ENCODE results near the gene KLF6. TPM values are rescaled to one million over a fixed set of nuclear protein-coding genes. Genes with fewer than 3 reads are reported as not detected.
A peak's percentile ranks its signal among the peaks of the same experiment; 100 is the strongest.

Gene KLF6
- total RNA-seq, 2 experiments from 2014 or later = 851 to 874 TPM

DNA sequence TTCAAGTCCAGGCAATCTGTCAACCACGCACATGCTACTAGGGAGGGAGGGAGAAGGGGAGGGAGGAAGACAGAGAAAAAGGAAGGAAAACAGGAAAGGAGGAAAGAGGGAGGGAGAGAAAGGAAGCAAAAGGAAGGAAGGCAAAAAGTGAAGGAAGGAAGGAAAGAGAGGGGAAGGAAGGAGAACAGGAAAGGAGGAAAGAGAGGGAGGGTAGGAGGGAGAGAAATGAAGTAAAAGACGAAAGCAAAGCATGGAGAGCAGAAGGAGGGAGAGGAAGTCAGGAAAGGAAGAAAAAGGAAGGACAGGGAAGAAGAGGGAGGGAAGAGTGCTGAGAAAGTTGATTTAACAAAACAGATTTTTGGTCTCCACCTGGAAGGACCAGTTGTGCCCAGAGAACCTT lies 25.6 kb downstream of the KLF6 start:
- no peak overlapping the region for H3K4me3 Mint-ChIP-seq
- no peak overlapping the region for H3K4me3 ChIP-seq (ENCODE audit: low read length)
- H3K27me3 Mint-ChIP-seq = no peaks in the 10 kb centered on the region
- H3K4me1 Mint-ChIP-seq (ENCODE audit: low read depth) = peaks cover 53% of the 10 kb centered on the region
- TF ChIP-seq, protein P1, sequence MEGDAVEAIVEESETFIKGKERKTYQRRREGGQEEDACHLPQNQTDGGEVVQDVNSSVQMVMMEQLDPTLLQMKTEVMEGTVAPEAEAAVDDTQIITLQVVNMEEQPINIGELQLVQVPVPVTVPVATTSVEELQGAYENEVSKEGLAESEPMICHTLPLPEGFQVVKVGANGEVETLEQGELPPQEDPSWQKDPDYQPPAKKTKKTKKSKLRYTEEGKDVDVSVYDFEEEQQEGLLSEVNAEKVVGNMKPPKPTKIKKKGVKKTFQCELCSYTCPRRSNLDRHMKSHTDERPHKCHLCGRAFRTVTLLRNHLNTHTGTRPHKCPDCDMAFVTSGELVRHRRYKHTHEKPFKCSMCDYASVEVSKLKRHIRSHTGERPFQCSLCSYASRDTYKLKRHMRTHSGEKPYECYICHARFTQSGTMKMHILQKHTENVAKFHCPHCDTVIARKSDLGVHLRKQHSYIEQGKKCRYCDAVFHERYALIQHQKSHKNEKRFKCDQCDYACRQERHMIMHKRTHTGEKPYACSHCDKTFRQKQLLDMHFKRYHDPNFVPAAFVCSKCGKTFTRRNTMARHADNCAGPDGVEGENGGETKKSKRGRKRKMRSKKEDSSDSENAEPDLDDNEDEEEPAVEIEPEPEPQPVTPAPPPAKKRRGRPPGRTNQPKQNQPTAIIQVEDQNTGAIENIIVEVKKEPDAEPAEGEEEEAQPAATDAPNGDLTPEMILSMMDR (IDR thresholded peaks at IDR 0.05) = no peak
- POLR2A ChIA-PET = no interaction called here
- CTCF ChIA-PET = interaction anchor here (2.1 kb wide), 1 partner anchor 23 kb away, joined by 6 read pairs; no protein-coding TSS in a partner anchor
- peaks cover 86% of the 10 kb centered on the region for H3K4me1 ChIP-seq (ENCODE audit: insufficient read depth, low read length)
- H3K27me3 ChIP-seq (ENCODE audit: control insufficient read depth in 1 of 2, insufficient read depth in 2 of 2, low read length in 2 of 2) = no peaks in the 10 kb centered on the region
- no peak overlapping the region for H3K27ac ChIP-seq (ENCODE audit: low read depth in 1 of 2, low read length in 2 of 2)
- no peaks in the 10 kb centered on the region for H3K36me3 ChIP-seq (ENCODE audit: insufficient read depth, low read length)
- no peak overlapping the region for H3K27ac Mint-ChIP-seq
- intact Hi-C loops (cut with DNase I, micrococcal nuclease) = no loop called here
- H3K36me3 Mint-ChIP-seq (ENCODE audit: low read depth) = no peaks in the 10 kb centered on the region
- ATAC-seq (ENCODE audit: poor library complexity) = no peak
- no peak for DNase-seq
- no peaks in the 10 kb centered on the region for H3K9me3 ChIP-seq (ENCODE audit: control insufficient read depth in 1 of 2, insufficient read depth in 1 of 2, low read length in 2 of 2)
- H3K9me3 Mint-ChIP-seq = no peaks in the 10 kb centered on the region

DNA sequence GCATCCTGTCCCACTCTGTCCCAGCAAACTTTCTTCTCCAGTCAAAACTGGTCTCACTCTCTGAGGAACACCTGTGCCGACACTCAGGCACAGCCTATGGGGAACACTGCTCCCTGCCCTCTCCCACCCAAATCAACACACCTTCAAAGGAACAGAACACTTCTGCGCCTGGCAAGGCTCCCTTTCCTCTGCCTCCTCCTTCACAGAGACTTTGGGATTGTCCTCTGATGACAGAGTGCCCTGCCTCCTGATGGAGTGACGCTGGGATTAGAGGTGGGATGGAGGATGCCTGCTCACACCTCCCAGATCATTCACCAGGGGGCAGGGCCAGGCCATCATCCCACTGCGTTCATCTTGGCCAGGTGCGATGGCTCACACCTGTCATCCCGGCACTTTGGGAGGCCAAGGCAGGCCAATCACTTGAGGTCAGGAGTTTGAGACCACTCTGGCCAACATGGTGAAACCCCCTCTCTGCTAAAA lies 26.5 kb downstream of the KLF6 start:
- TF ChIP-seq, protein P1 (IDR thresholded peaks at IDR 0.05) = no peak
- no peaks in the 10 kb centered on the region for H3K9me3 ChIP-seq (ENCODE audit: control insufficient read depth in 1 of 2, insufficient read depth in 1 of 2, low read length in 2 of 2)
- H3K4me1 ChIP-seq (ENCODE audit: insufficient read depth, low read length) = peaks cover 77% of the 10 kb centered on the region
- CTCF ChIA-PET = interaction anchor here (0.9 to 2.1 kb wide), 2 partner anchors 24 to 93 kb away, joined by 4 to 6 read pairs; no protein-coding TSS in a partner anchor
- intact Hi-C loops (cut with DNase I, micrococcal nuclease) = no loop called here
- H3K27me3 Mint-ChIP-seq = no peaks in the 10 kb centered on the region
- H3K27ac ChIP-seq (ENCODE audit: low read depth in 1 of 2, low read length in 2 of 2) = peak overlapping the region; percentile 60 to 78
- DNase-seq = no peak
- H3K9me3 Mint-ChIP-seq = no peaks in the 10 kb centered on the region
- no peaks in the 10 kb centered on the region for H3K27me3 ChIP-seq (ENCODE audit: control insufficient read depth in 1 of 2, insufficient read depth in 2 of 2, low read length in 2 of 2)
- no peaks in the 10 kb centered on the region for H3K36me3 Mint-ChIP-seq (ENCODE audit: low read depth)
- H3K4me1 Mint-ChIP-seq (ENCODE audit: low read depth) = peaks cover 44% of the 10 kb centered on the region
- H3K4me3 ChIP-seq (ENCODE audit: low read length) = no peak overlapping the region
- POLR2A ChIA-PET = interaction anchor here (1.6 to 2.8 kb wide), 4 partner anchors 16 to 27 kb away, joined by 5 to 13 read pairs (median 9); partner anchors contain the start of gene KLF6
- H3K27ac Mint-ChIP-seq = peak overlapping the region; percentile 90
- ATAC-seq (ENCODE audit: poor library complexity) = peak; percentile 5
- no peaks in the 10 kb centered on the region for H3K36me3 ChIP-seq (ENCODE audit: insufficient read depth, low read length)
- H3K4me3 Mint-ChIP-seq = no peak overlapping the region

DNA sequence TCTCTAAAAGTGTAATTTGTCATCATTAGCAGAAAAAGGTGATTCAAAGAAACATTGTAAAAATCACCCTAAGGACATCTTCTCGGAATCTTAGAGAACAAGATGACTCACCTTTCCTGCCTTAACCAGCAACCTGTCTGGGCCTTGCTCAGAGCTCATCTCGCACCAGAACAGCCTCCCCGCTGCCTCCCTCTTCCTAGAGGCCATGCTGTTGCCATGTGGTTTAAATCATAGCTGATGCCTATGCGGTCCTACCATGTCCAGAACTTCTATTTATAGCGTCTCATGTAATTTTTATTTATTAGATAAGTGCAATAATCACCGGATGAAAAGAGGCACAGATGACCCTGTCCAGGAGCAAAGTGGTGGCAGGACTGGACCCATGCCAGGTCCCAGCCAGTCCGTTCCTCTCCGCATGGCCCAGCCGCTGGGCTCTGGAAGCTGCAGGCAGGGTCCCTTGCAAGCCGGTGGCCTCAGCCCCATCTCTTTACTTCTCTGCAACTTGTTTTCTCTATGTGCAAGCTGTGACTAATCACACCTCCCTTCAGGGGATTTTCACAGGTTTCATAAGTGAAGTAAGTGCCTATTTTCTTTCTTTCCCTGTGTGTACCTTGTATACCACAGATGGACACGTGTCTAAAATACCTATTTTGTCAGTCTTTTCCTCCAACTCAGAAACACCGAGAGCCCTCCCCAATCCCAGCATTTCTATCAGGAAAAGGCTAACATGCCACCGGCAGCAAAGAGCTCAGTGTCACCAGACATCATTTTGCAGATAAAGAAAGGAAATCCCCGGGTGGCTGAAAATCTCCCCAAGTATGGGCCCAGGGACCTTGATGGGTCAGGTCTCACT lies 27.1 kb downstream of the KLF6 start:
- H3K27ac ChIP-seq (ENCODE audit: low read depth in 1 of 2, low read length in 2 of 2) = peak overlapping the region; percentile 60 to 78
- no peak overlapping the region for H3K4me3 ChIP-seq (ENCODE audit: low read length)
- intact Hi-C loops (cut with DNase I, micrococcal nuclease) = loop anchor here in 1 of 2 experiments (2.0 kb wide), 1 partner anchor 19 kb away; no protein-coding TSS in a partner anchor
- TF ChIP-seq, protein P1 (IDR thresholded peaks at IDR 0.05) = no peak
- no peaks in the 10 kb centered on the region for H3K36me3 Mint-ChIP-seq (ENCODE audit: low read depth)
- no peaks in the 10 kb centered on the region for H3K27me3 ChIP-seq (ENCODE audit: control insufficient read depth in 1 of 2, insufficient read depth in 2 of 2, low read length in 2 of 2)
- H3K4me1 ChIP-seq (ENCODE audit: insufficient read depth, low read length) = peaks cover 71% of the 10 kb centered on the region
- peak overlapping the region; percentile 90 for H3K27ac Mint-ChIP-seq
- H3K9me3 ChIP-seq (ENCODE audit: control insufficient read depth in 1 of 2, insufficient read depth in 1 of 2, low read length in 2 of 2) = no peaks in the 10 kb centered on the region
- peak overlapping the region; percentile 71 for H3K4me3 Mint-ChIP-seq
- ChIA-PET CTCF (interaction anchor here (0.6 to 2.1 kb wide), 3 partner anchors 25 to 129 kb away, joined by 3 to 6 read pairs (median 4); no protein-coding TSS in a partner anchor), POLR2A (interaction anchor here (0.7 to 2.8 kb wide), 5 partner anchors 17 to 144 kb away, joined by 3 to 13 read pairs (median 8); partner anchors contain the start of gene KLF6)
- no peaks in the 10 kb centered on the region for H3K9me3 Mint-ChIP-seq
- DNase-seq (peak; percentile 36 to 85 (median 60)), ATAC-seq (ENCODE audit: poor library complexity) (peak; percentile 80)
- H3K27me3 Mint-ChIP-seq = no peaks in the 10 kb centered on the region
- H3K4me1 Mint-ChIP-seq (ENCODE audit: low read depth) = peaks cover 39% of the 10 kb centered on the region
- no peaks in the 10 kb centered on the region for H3K36me3 ChIP-seq (ENCODE audit: insufficient read depth, low read length)

All from CD4-positive, alpha-beta T cell (primary cell).